ENCODE data around the gene METTL13. TPM values are rescaled to one million over a fixed set of nuclear protein-coding genes. Genes with fewer than 3 reads are reported as not detected.

METTL13 gene
- polyA plus RNA-seq, 3 donors = 8.8 to 18.5 (median 16.0) TPM

DNA sequence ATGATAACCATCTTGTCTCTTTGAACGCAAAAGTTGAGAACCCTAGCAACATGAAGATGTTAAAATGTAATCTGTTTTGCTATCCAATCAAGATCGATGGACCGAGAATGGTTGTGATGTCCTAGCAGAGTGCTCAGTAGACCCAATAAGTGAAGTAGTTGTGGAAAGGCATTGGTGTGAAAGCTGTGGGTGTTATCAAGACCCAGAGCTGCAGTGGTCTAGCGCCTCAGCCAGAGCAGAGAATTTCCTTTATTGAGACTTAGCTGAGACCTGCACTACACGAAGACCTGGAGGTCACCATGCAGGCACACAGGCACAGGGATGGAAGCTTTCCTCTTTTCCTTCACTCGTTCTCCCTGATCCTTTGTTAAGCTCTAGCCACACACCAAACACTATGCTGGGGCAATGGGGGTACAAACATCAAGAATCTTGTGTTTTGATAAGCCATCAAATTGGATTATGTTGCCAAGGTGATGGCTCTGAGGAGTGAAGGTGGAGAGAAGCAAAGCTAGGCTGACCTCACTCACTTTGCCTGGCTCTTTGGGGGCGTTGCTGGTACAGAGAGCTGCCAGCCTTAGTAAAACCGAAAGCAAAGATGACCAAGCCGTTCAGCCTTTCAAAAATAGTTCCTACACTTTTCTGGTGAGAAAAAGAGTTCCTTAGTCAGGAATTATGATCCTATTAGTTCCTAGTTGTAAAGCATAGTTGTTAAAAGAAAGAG, 24.1 kb downstream of the METTL13 start:
- WGBS (ENCODE audit: insufficient coverage) = 68% methylated on average over 5 of the region's 9 CpGs
- H3K79me2 ChIP-seq (ENCODE audit: insufficient read depth, low read length) = no peaks in the 10 kb centered on the region
- peaks cover 0 to 2% (median 0%) of the 10 kb centered on the region in 7 donors for H3K9me3 Mint-ChIP-seq
- peak overlapping the region; percentile 54 for H3K4me2 ChIP-seq (replicated peaks; ENCODE audit: extremely low read depth, low read length, poor library complexity, severe bottlenecking)
- H4K20me1 ChIP-seq (ENCODE audit: insufficient read depth, low read length) = no peaks in the 10 kb centered on the region
- peaks cover 9 to 12% of the 10 kb centered on the region in 2 donors for H3K4me1 ChIP-seq (ENCODE audit: control insufficient read depth in 1 of 2, insufficient read depth in 2 of 2, low read length in 2 of 2)
- peak overlapping the region in 1 of 2 donors; percentile 9 for H3K27ac ChIP-seq (ENCODE audit: low read depth in 1 of 2, low read length in 2 of 2)
- intact Hi-C loops (cut with micrococcal nuclease) = loop anchor here (10.0 kb wide), 1 partner anchor 179 kb away; no protein-coding TSS in a partner anchor
- peak overlapping the region in 1 of 3 experiments; percentile 28 for H3K4me3 ChIP-seq (replicated peaks in 1 of 3; ENCODE audit: low read depth in 2 of 3, low read length in 3 of 3)
- no peaks in the 10 kb centered on the region for H3K27me3 ChIP-seq (ENCODE audit: control insufficient read depth in 2 of 2, insufficient read depth in 2 of 2, low read length in 2 of 2)
- H3K9me3 ChIP-seq (replicated peaks in 1 of 2; ENCODE audit: control insufficient read depth in 1 of 2, insufficient read depth in 1 of 2, low read length in 2 of 2) = no peaks in the 10 kb centered on the region
- TF ChIP-seq, protein P1, sequence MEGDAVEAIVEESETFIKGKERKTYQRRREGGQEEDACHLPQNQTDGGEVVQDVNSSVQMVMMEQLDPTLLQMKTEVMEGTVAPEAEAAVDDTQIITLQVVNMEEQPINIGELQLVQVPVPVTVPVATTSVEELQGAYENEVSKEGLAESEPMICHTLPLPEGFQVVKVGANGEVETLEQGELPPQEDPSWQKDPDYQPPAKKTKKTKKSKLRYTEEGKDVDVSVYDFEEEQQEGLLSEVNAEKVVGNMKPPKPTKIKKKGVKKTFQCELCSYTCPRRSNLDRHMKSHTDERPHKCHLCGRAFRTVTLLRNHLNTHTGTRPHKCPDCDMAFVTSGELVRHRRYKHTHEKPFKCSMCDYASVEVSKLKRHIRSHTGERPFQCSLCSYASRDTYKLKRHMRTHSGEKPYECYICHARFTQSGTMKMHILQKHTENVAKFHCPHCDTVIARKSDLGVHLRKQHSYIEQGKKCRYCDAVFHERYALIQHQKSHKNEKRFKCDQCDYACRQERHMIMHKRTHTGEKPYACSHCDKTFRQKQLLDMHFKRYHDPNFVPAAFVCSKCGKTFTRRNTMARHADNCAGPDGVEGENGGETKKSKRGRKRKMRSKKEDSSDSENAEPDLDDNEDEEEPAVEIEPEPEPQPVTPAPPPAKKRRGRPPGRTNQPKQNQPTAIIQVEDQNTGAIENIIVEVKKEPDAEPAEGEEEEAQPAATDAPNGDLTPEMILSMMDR (IDR thresholded peaks at IDR 0.05) = peak; percentile 6
- peak overlapping the region; percentile 64 for H2AFZ ChIP-seq (ENCODE audit: insufficient read depth, low read depth, low read length, poor library complexity, severe bottlenecking)
- peak overlapping the region in 1 of 7 donors; percentile 52 for H3K27ac Mint-ChIP-seq
- H3K4me3 Mint-ChIP-seq = peak overlapping the region; percentile 55 to 60
- peaks cover 47% of the 10 kb centered on the region for H3K4me1 Mint-ChIP-seq
- no peak for DNase-seq
- H3K36me3 ChIP-seq (replicated peaks in 1 of 2; ENCODE audit: control insufficient read depth in 1 of 2, insufficient read depth in 2 of 2, low read length in 2 of 2) = peaks cover 0 to 5% of the 10 kb centered on the region in 2 donors
- H3K36me3 Mint-ChIP-seq = peaks cover 3 to 5% of the 10 kb centered on the region in 2 donors
- peaks cover 0 to 4% (median 0%) of the 10 kb centered on the region in 3 donors for H3K27me3 Mint-ChIP-seq (ENCODE audit: low read depth in 3 of 3)
- no peak overlapping the region for H3K9ac ChIP-seq (ENCODE audit: insufficient read depth, low read length, poor library complexity, severe bottlenecking)

DNA sequence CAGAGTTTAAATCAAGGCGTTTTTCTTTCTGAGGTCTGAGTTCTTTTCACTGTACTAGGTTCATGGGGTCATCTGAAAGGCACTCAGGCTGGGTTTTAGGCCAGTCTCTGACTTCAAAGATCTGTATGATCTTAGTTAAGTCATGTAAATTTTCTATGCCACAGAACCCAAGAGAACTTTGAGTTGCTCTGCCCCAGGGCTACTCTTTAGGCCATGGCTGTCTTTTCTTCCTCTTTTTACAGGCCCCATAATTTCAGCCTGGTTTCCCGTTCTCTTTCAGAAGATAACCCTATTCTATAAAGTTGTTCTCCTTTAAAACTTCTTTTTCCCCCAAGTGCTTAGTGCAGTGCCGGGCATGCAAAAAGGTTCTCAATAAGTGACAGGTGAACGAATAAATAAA, 26.1 kb downstream of the METTL13 start:
- Histone ChIP-seq H3K36me3 (replicated peaks in 1 of 2; ENCODE audit: control insufficient read depth in 1 of 2, insufficient read depth in 2 of 2, low read length in 2 of 2) (no peaks in the 10 kb centered on the region), H3K79me2 (ENCODE audit: insufficient read depth, low read length) (no peaks in the 10 kb centered on the region), H3K9me3 (replicated peaks in 1 of 2; ENCODE audit: control insufficient read depth in 1 of 2, insufficient read depth in 1 of 2, low read length in 2 of 2) (no peaks in the 10 kb centered on the region), H4K20me1 (ENCODE audit: insufficient read depth, low read length) (no peaks in the 10 kb centered on the region), H3K4me3 (replicated peaks in 1 of 3; ENCODE audit: low read depth in 2 of 3, low read length in 3 of 3) (no peak overlapping the region), H3K9ac (ENCODE audit: insufficient read depth, low read length, poor library complexity, severe bottlenecking) (no peak overlapping the region), H3K4me2 (replicated peaks; ENCODE audit: extremely low read depth, low read length, poor library complexity, severe bottlenecking) (no peak overlapping the region), H3K4me1 (ENCODE audit: control insufficient read depth in 1 of 2, insufficient read depth in 2 of 2, low read length in 2 of 2) (peaks cover 7 to 8% of the 10 kb centered on the region in 2 donors), H3K27me3 (ENCODE audit: control insufficient read depth in 2 of 2, insufficient read depth in 2 of 2, low read length in 2 of 2) (no peaks in the 10 kb centered on the region), H2AFZ (ENCODE audit: insufficient read depth, low read depth, low read length, poor library complexity, severe bottlenecking) (no peak overlapping the region), H3K27ac (ENCODE audit: low read depth in 1 of 2, low read length in 2 of 2) (no peak overlapping the region)
- no peak overlapping the region for H3K4me3 Mint-ChIP-seq
- intact Hi-C loops (cut with micrococcal nuclease) = loop anchor here (10.0 kb wide), 1 partner anchor 177 kb away; no protein-coding TSS in a partner anchor
- WGBS (ENCODE audit: insufficient coverage) = 50% methylated on average over 2 of the region's 4 CpGs
- TF ChIP-seq, protein P1 (IDR thresholded peaks at IDR 0.05) = no peak
- H3K9me3 Mint-ChIP-seq = peaks cover 0 to 2% (median 0%) of the 10 kb centered on the region in 7 donors
- peak overlapping the region in 1 of 7 donors; percentile 10 for H3K27ac Mint-ChIP-seq
- peaks cover 3 to 5% of the 10 kb centered on the region in 2 donors for H3K36me3 Mint-ChIP-seq
- H3K4me1 Mint-ChIP-seq = peaks cover 38% of the 10 kb centered on the region
- DNase-seq = no peak
- peaks cover 0 to 4% (median 0%) of the 10 kb centered on the region in 3 donors for H3K27me3 Mint-ChIP-seq (ENCODE audit: low read depth in 3 of 3)

Measured in CD14-positive monocyte (primary cell).